HG03378 (cell line): ENCODE data around the gene SCAF4.

Source experiments
- ATAC-seq: cut with Tn5 transposase; IDR thresholded peaks from one replicate; pipeline ENCODE4 v1.9.1; 2021; ENCODE audit warnings: mild to moderate bottlenecking, moderate library complexity; ENCODE audit not compliant: unreplicated experiment

SCAF4 gene

DNA sequence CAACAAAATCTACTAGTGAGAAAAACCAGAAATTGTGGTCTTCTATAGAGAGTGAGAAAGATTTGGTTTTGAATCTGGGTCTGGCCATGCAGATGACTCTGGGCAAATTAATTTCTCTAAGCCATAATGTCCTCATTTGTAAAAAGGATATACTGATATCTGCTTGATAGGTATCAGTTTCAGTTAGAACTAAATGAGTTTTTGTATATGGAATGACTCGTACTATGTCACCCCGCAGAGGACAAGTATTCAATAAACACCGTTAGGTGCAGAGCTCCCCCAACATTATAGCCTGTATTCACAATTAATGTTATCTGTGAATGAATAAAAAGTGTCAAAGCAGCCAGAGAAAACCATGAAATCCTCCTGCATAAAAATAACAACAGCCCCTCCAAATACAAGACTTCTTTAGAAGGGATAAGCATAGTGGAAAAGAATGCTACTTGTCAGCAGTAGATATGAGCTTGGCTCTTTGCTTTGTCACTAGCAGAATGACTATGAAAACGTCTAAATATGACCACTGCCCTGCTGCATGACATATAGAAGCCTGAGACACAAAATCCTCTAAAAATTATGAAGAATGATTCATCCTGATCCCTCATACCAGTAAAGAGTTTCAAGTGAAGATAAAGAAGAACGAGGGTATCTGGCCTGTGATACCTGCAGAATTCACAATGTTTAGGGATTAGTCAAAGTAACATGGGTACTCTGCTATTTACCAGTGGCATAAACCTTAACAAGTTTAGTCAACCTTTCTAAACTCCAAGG lies 17.8 kb downstream of the SCAF4 start:
- ATAC-seq: peak; percentile 59

DNA sequence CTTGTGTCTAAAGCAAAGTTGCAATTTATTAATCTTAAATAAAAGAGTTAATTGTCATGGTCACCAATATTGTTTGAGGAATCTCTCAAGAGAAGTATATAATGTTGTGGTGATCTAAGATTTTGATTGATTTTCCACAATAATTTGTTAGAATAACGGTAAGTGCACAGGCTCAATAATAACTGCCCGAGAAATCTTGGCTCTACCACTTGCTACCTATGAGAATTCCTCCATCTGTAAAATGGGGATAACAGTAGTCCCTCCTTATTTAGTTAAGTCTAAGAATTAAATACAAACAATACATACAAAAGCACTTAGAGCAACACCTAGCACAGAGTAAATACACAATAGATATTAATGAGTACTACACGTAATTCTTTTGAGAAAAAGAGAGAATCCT lies 18.8 kb downstream of the SCAF4 start:
- no peak for ATAC-seq

DNA sequence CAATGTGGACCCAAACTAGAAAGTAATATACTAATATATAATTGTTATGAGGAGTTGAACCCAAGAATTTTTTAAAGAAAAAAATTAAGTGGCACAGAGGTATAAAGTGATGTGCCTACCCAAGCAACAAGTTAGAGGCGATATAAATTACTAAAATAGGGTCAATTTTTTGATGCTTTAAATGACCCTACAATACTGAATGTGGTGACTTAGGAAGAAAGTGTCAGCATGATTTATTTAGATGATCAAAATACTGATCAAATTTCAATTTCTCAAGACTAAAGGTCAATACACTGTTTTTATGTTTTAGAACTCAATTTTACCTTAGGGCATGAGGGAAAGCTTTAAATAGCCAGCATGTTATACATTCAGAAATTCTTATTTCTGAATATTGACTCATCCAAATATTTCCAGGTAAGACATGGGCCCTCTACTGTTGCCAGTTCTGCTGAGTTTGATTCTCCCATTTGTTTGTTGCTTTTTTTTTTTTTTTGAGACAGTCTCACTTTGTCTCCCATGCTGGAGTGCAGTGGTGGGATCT lies 20.1 kb downstream of the SCAF4 start:
- no peak for ATAC-seq

DNA sequence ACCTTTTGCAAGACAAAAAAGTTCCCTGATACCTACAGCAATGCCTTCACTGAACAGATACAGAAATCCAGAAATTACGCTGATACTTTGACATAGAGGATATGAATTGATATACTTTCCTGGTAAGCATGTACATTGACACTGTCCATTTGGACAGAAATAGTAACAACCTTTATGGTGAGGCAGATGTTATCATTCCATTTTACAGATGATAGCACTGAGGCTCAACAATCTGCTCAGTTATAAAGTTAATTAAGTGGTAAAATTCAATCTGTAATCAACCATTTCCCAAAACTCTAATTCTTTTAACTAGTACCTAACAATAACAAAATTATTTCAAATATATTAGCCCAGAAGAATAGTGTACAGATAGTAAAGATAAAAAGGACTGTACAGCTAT lies 20.6 kb downstream of the SCAF4 start:
- ATAC-seq: no peak

GRCh38 chr21:31710586-31710985 lies 21.3 kb downstream of the SCAF4 start:
- ATAC-seq: no peak

DNA sequence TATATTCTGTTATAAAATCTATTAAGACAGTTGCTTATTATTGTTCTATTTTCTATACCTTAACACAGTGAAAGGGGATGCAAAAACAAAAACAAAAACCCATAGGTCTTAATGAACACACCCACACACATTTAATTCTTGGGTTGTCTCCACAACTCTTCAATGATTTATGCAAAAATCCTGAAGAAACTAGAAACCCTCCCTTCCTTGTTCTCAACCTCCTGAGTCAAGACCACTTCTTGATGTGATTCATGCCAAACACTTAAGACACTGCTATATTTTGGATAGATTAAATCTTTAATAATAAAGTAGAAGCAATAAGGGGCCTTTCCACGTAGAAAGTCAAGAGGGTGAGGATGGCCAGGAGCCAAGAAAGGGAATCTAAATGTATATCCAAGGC lies 23.4 kb downstream of the SCAF4 start:
- no peak for ATAC-seq

DNA sequence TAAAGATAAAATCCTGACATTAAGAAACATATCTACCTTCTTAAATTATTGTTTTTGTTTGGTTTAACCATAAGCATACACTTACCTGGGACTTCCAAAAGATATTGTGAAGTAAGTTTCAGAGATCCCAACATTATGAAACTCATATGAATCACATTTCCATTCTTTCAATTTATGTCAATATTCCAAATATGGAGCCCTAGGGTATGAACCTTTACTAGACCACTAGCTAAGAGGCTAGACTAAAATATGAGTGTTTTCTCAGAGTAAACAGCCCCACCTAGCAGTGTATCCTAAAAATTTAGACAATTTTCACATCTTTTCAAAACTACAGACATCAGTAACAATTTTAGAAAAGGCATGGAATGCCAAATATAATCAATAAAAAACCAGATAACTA lies 24.4 kb downstream of the SCAF4 start:
- ATAC-seq: no peak

DNA sequence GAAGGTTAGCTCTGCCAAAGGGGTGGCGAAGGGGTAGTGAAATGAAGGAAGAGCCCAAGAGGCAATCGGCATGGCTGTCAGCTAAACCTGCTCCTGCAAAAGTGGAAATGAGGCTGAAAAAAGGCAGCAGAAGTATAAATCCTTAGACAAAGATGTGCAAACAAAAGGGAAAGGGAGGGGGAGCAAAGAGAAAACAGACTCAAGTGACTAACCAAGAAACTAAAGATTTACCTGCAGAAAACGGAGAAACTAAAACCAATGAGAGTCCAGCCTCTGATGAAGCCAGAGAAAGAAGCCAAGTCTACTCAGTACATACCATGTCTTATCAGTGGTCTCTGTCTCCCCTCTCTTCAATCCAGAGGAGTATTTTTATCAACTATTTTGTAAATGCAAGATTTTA lies 25.4 kb downstream of the SCAF4 start:
- ATAC-seq: no peak

GRCh38 chr21:31700040-31700439 lies 31.9 kb downstream of the SCAF4 start:
- ATAC-seq: no peak

DNA sequence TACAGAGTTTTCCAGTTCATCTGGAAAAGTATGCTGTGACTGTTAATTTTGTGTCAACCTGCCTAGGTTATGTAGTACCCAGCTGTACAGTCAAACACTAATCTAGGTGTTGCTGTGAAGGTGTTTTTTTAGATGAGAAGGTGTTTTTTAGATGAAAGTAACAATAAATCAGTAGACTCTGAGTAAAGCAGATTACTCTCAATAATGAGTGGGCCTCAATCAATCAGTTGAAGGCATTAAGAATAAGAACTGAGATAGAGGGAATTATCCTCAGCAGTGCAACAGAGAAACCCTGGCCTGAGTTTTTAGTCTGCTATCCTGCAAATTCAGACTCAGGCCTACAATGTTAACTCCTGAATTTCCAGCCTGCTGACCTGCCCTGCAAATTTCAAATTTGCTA lies 33.5 kb downstream of the SCAF4 start:
- ATAC-seq: no peak

- no peak for ATAC-seq
Measured at GRCh38 chr21:31696424-31696823, 35.5 kb downstream of the SCAF4 start.

DNA sequence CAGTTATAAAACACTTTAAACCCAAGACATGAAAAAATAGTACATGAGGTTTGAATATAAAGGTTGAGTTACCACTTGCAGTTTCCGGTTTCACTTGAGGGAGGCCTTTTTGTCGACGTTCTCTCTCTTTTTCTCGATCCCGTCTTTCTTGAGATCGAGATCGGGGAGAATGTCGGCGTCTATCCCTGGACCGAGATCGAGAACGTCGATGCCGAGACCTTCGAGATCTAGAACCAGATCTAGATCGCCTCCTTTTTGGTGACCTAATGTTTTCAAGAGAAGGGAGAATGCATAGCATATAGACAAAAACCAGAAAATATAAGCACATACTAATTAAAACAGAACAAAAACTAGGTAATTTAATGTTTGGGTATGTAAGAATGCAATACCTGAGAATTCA lies 38.7 kb downstream of the SCAF4 start:
- no peak for ATAC-seq

DNA sequence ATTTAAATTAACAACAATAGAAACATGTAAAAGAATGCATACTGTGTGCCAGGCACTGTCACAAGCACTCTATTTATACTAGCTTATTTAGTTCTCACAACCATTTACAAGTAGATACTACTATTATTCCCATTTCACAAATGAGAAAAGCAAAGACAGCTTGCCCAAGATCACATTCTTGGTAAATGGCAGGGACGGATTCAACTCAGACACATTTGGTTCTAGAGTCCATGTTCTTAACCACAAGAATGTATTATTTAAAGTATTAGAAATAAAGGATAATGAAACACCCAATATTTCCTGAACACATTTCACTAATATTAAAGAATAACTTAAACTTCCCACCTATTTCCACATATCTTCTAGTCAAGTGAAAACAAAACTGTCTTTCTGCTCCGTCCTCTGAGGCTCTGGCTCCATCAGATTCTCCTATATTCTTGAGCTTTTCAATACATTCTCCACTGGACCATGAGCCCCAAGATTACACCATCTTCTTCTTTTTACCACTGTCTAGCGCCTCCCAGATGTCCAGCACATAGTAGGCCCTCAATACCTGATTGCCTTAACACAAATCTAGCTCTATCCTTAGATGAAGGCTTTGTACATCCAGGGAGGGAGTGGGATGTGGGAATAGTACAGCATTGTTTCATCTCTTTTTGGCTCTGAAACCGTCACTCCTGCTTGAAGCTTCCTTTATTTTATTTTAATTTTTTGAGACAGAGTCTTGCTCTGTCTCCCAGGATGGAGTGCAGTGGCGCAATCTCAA lies 43.1 kb downstream of the SCAF4 start:
- no peak for ATAC-seq

DNA sequence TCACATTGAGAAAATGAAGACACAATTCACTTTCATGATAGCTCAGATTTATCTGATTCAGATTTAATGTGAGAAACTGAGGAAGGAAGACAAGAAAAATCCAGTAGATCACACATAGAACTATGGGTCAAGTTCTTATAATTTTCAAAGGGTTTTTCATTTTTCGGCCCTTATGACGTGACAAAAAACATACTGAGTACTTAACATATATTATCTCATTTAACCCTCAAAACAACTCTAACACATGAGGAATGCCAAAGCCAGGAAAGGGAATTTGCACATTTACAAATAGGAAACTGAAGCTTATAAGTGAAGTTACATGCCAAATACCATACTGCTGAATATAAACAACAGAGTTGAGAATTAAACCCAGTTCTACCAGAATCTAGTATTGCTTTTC lies 44.8 kb downstream of the SCAF4 start:
- ATAC-seq: no peak

- no peak for ATAC-seq
Measured at GRCh38 chr21:31686272-31686915, 45.5 kb downstream of the SCAF4 start.

DNA sequence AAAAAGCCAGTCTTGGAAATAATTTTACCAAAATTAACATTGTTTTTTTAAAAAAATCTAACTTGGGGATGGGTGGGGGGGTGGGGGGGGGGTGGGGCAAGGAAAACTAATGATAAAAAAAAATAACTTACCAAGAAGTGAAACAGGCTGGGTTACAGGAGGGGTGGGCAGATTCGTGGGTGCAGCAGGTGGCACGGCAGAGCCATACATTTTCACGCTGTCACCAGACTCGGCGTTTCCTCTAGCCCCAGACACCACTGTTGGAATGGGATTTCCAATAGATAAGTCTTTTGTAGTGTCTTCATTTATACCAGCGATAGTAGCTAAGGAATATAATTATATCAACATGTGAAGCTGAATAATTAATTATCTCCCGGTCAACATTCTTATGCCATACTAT lies 47.0 kb downstream of the SCAF4 start:
- no peak for ATAC-seq

GRCh38 chr21:31683029-31683428 lies 48.9 kb downstream of the SCAF4 start:
- no peak for ATAC-seq

DNA sequence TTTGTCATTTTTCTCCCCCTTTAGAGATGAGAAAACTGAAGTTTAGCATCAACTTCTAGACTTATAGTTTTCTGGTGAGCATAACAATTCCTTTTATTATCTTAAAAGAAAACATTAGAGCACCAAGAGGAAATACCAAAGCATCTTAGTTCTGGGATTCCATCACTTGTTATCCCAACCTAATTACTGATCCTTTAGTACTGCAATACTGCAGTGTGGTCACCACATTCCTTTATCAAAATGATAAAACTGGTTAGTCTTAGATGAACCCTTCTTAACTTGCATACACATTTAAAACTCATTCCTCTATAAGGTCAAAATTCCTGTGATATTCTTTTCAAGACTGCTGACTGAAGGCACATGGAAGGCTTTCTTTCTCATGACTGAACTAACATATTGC lies 49.3 kb downstream of the SCAF4 start:
- no peak for ATAC-seq

- no peak for ATAC-seq
Measured at GRCh38 chr21:31678478-31678877, 53.4 kb downstream of the SCAF4 start.

DNA sequence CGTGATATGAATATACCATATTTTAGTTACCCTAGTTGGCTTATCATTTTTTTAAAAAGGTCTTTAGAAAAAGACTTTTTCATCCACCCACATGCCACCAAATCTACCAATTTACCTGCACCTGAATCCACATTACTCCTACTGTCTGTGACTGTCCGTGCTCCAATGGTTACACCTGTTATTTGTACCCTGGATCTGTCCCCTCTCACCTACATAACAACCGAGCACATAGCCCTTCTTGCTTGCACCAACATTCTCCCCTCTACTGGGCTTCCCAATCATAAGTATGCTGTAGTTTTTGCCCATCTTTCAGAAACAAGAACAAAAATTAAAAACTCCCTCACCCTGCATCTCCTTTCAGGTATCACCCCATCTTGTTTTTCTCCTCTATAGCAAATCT lies 54.9 kb downstream of the SCAF4 start:
- no peak for ATAC-seq

- no peak for ATAC-seq
Measured at GRCh38 chr21:31675960-31676359, 56.0 kb downstream of the SCAF4 start.

GRCh38 chr21:31675318-31675717 lies 56.6 kb downstream of the SCAF4 start:
- no peak for ATAC-seq
